Renal pelvis (tissue), 4 donors: ENCODE results near the gene CCNY. TPM values are rescaled to one million over a fixed set of nuclear protein-coding genes. Genes with fewer than 3 reads are reported as not detected.

Experiments used
- DNase-seq: peaks from one replicate; pipeline ENCODE4 v3.0.0-alpha.2; 2013
- polyA plus RNA-seq, 3 donors: library from polyadenylated mRNA; unstranded; fragments of 120-200 nt; gene quantifications; one replicate each; pipeline ENCODE4 v1.2.1, GENCODE V29; 2013; ENCODE audit not compliant: insufficient read length in 3 of 3

The CCNY gene
- polyA plus RNA-seq, 3 donors = 98.3 to 102 (median 101) TPM

GRCh38 chr10:35327790-35328403, 8.4 kb upstream of the CCNY start:
- no peak for DNase-seq

GRCh38 chr10:35328404-35329037, 7.8 kb upstream of the CCNY start:
- DNase-seq = no peak

GRCh38 chr10:35329520-35329919, 6.8 kb upstream of the CCNY start:
- DNase-seq = no peak

- DNase-seq = no peak
Observed at GRCh38 chr10:35331894-35332640, 4.2 kb upstream of the CCNY start.

- DNase-seq = no peak
Observed at GRCh38 chr10:35334297-35334696, 2.0 kb upstream of the CCNY start.

- DNase-seq = no peak
Observed at GRCh38 chr10:35335133-35336083, 901 bp upstream of the CCNY start.

GRCh38 chr10:35336921-35337823, 863 bp downstream of the CCNY start:
- peak; percentile 42 for DNase-seq

GRCh38 chr10:35339942-35340341, 3.6 kb downstream of the CCNY start:
- no peak for DNase-seq

GRCh38 chr10:35340975-35341374, 4.7 kb downstream of the CCNY start:
- no peak for DNase-seq

- no peak for DNase-seq
Observed at GRCh38 chr10:35341521-35341920, 5.2 kb downstream of the CCNY start.

- DNase-seq = no peak
Observed at GRCh38 chr10:35342183-35342753, 6.0 kb downstream of the CCNY start.

- DNase-seq = no peak
Observed at GRCh38 chr10:35343739-35344138, 7.4 kb downstream of the CCNY start.

GRCh38 chr10:35345383-35345742, 9.1 kb downstream of the CCNY start:
- no peak for DNase-seq

- no peak for DNase-seq
Observed at GRCh38 chr10:35346248-35346647, 9.9 kb downstream of the CCNY start.

- DNase-seq = no peak
Observed at GRCh38 chr10:35347121-35347562, 10.8 kb downstream of the CCNY start.

- no peak for DNase-seq
Observed at GRCh38 chr10:35347899-35348608, 11.7 kb downstream of the CCNY start.

GRCh38 chr10:35348609-35349388, 12.5 kb downstream of the CCNY start:
- no peak for DNase-seq

GRCh38 chr10:35349389-35349915, 13.1 kb downstream of the CCNY start:
- no peak for DNase-seq

GRCh38 chr10:35351021-35351420, 14.7 kb downstream of the CCNY start:
- no peak for DNase-seq
